Measurements from ENCODE around the gene EPAS1. TPM values are rescaled to one million over a fixed set of nuclear protein-coding genes. Genes with fewer than 3 reads are reported as not detected.

EPAS1 gene
- total RNA-seq, 6 donors from 2014 or later, result 440 to 1,878 (median 1,131) TPM

GRCh38 chr2:46306988-46307655 is 9.9 kb downstream of the EPAS1 start:
- H3K4me3 ChIP-seq, result peak overlapping the region in 3 of 4 donors; percentile 1 to 84 (median 19)
- H3K4me1 ChIP-seq, result peaks cover 74 to 90% (median 88%) of the 10 kb centered on the region in 4 donors
- WGBS, 2 donors, result 42 to 48% methylated on average over 8 of the region's 8 CpGs
- H3K9me3 ChIP-seq, result no peaks in the 10 kb centered on the region
- ATAC-seq (ENCODE audit: low FRiP score in 2 of 2), result peak; percentile 45 to 69
- DNase-seq, result no peak
- TF ChIP-seq POLR2A (IDR thresholded peaks at IDR 0.05), result no peak
- peak in 1 of 4 donors; percentile 54 for TF ChIP-seq EP300 (IDR thresholded peaks at IDR 0.05)
- peak in 1 of 2 donors; percentile 15 for TF ChIP-seq POLR2AphosphoS5 (IDR thresholded peaks at IDR 0.05)
- no peak for TF ChIP-seq CTCF (IDR thresholded peaks at IDR 0.05)
- peak overlapping the region; percentile 95 to 99 (median 97) for H3K27ac ChIP-seq
- H3K36me3 ChIP-seq, result peaks cover 0 to 32% (median 1%) of the 10 kb centered on the region in 4 donors
- no peaks in the 10 kb centered on the region for H3K27me3 ChIP-seq

GRCh38 chr2:46308081-46308480 is 10.9 kb downstream of the EPAS1 start:
- TF ChIP-seq POLR2AphosphoS5 (IDR thresholded peaks at IDR 0.05) (no peak), POLR2A (IDR thresholded peaks at IDR 0.05) (no peak), EP300 (IDR thresholded peaks at IDR 0.05) (no peak), CTCF (IDR thresholded peaks at IDR 0.05) (no peak)
- H3K9me3 ChIP-seq, result no peaks in the 10 kb centered on the region
- H3K4me1 ChIP-seq, result peaks cover 84 to 96% (median 90%) of the 10 kb centered on the region in 4 donors
- no peak for DNase-seq
- H3K4me3 ChIP-seq, result peak overlapping the region in 3 of 4 donors; percentile 1 to 84 (median 19)
- no peaks in the 10 kb centered on the region for H3K27me3 ChIP-seq
- WGBS, 2 donors, result 28 to 40% methylated on average over 2 of the region's 2 CpGs
- H3K36me3 ChIP-seq, result peaks cover 0 to 32% (median 1%) of the 10 kb centered on the region in 4 donors
- peak overlapping the region; percentile 95 to 99 (median 97) for H3K27ac ChIP-seq
- no peak for ATAC-seq (ENCODE audit: low FRiP score in 2 of 2)

GRCh38 chr2:46308629-46309028 is 11.4 kb downstream of the EPAS1 start:
- Histone ChIP-seq H3K4me3 (peak overlapping the region in 1 of 4 donors; percentile 84), H3K4me1 (peaks cover 80 to 99% (median 93%) of the 10 kb centered on the region in 4 donors), H3K9me3 (no peaks in the 10 kb centered on the region), H3K27me3 (no peaks in the 10 kb centered on the region), H3K27ac (peak overlapping the region; percentile 95 to 99 (median 97)), H3K36me3 (peaks cover 0 to 29% (median 1%) of the 10 kb centered on the region in 4 donors)
- TF ChIP-seq POLR2AphosphoS5 (IDR thresholded peaks at IDR 0.05) (peak in 1 of 2 donors; percentile 9), CTCF (IDR thresholded peaks at IDR 0.05) (no peak)
- DNase-seq (no peak), ATAC-seq (ENCODE audit: low FRiP score in 2 of 2) (no peak)
- 35% methylated on average over 3 of the region's 3 CpGs for WGBS, 2 donors

GRCh38 chr2:46309052-46309953 is 12.1 kb downstream of the EPAS1 start:
- Histone ChIP-seq H3K27ac (peak overlapping the region; percentile 95 to 99 (median 97)), H3K9me3 (no peaks in the 10 kb centered on the region), H3K36me3 (peaks cover 0 to 25% (median 1%) of the 10 kb centered on the region in 4 donors), H3K4me3 (peak overlapping the region in 1 of 4 donors; percentile 84), H3K27me3 (no peaks in the 10 kb centered on the region), H3K4me1 (peaks cover 81 to 98% (median 96%) of the 10 kb centered on the region in 4 donors)
- ATAC-seq (ENCODE audit: low FRiP score in 2 of 2) (no peak), DNase-seq (no peak)
- WGBS, 2 donors, result 76 to 82% methylated on average over 3 of the region's 3 CpGs
- TF ChIP-seq CTCF (IDR thresholded peaks at IDR 0.05), result no peak
- TF ChIP-seq POLR2AphosphoS5 (IDR thresholded peaks at IDR 0.05), result no peak
- TF ChIP-seq POLR2A (IDR thresholded peaks at IDR 0.05), result no peak
- no peak for TF ChIP-seq EP300 (IDR thresholded peaks at IDR 0.05)
